Stimulated activated CD4-positive, alpha-beta T cell treated with anti-CD3 and anti-CD28 coated beads, Interleukin-4, amount 100 ng/mL, for 4 hours (primary cell): ENCODE results near the gene PDE10A.
"Not testable (repeated sequence)": the region's sequence is repeated elsewhere in the genome, so short reads cannot be mapped to it uniquely, and the experiment has no call there.

Experiments used
- DNase-seq, 2 experiments: peaks; one replicate each; pipeline ENCODE4 v3.0.0-alpha.2; 2020

Gene PDE10A

GRCh38 chr6:165519316-165519715, 143.7 kb downstream of the PDE10A start:
- DNase-seq, result no peak

- DNase-seq, result no peak
Observed at GRCh38 chr6:165515963-165516624, 146.9 kb downstream of the PDE10A start.

DNA sequence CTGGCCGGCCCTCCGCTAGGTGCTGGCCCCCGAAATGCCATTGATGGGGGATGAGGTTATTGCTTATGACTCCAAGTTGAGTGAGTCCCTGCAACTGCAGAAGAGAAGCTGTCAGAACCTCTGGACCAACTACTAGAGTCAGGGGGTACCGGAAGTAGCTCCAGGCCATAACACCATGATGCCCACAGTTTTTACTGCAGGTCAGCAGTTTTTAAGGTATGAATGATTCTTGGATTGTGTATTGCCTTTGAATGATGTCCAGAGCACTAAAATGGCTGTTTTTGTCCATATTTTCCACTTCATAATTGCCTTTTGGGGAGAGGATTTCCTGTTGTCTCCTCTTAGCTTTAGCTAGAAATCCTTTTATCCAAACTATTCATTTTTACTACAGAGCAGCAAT, 148.4 kb downstream of the PDE10A start:
- DNase-seq, result no peak

GRCh38 chr6:165511807-165512206, 151.2 kb downstream of the PDE10A start:
- no peak for DNase-seq

DNA sequence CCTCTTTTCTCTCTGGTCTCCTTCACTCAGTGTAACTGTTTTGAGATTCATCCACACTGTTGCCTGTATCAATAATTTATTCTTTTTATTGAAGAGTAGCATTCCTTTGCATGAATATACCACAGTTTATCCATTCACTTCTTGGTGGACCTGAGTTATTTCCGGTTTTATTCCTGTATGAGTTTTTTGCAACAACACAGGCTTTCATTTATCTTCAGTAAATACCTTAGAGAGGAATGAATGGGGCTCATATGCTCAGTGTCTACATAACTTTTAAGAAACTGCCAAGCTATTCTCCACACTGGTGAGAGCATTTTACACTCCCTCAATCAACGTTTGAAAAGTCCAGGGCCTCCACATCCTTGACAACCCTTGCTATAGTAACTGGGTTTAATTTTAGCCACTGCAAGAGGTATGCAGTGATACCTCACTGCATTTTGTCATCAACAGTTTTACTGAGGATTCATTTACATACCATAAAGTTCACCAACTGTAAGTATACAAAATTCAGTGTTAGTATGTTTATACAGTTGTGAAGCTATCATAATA, 154.6 kb downstream of the PDE10A start:
- DNase-seq, result no peak

DNA sequence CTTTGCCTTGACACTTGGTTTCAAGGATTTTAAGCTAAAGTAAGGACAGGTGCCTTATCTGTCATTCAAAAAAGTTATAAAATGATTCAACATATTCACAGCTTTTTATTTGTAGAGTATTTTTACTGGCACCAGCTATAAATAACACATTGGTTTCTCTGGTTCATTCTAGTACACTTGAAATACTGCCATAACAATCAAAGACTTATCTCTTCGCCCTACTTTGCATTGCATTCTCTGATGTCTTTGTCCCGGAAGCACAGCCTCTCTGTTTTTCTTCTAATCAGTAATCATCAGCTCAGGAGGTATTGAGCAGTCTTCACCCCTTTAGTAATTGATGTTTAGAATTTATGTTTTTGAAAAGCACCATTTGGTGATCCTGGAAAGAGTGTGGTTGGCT, 156.4 kb downstream of the PDE10A start:
- no peak for DNase-seq

- not testable (repeated sequence) for DNase-seq
Observed at GRCh38 chr6:165500214-165500907, 162.7 kb downstream of the PDE10A start.

- no peak for DNase-seq
Observed at GRCh38 chr6:165497472-165497871, 165.6 kb downstream of the PDE10A start.

GRCh38 chr6:165488624-165489295, 174.3 kb downstream of the PDE10A start:
- no peak for DNase-seq

- DNase-seq, result no peak
Observed at GRCh38 chr6:165487950-165488349, 175.1 kb downstream of the PDE10A start.

GRCh38 chr6:165487347-165487746, 175.7 kb downstream of the PDE10A start:
- DNase-seq, result no peak

- no peak for DNase-seq
Observed at GRCh38 chr6:165486183-165487137, 176.6 kb downstream of the PDE10A start.

DNA sequence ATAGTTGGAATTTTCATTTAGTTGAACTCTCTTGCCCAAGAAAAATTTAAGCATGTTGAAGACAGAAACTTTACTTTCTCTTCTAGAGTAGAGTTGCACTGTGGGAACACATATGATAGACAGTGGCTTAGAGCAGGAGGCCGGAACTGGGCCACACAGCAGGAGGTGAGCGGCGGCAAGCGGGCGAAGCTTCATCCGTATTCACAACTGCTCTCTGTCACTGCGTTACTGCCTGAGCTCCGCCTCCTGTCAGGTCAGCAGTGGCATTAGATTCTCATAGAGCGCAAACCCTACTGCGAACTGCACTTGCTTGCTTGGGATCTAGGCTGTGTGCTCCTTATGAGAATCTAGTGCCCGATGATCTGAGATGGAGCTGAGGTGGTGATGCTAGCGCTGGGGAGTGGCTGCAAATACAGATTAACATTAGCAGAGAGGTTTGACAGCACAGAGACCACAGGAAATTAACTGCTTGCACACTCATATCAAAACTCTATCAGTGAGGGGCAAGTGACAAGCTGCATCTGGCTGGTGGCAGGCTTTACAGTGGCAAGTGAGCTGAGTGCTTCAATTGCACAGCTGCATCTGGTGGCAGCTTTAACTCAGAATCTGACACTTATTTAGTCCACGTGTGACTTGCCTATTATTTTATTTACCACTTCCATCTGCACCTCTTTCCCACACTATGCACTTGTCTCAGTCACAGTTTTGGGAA, 178.7 kb downstream of the PDE10A start:
- DNase-seq, result no peak

DNA sequence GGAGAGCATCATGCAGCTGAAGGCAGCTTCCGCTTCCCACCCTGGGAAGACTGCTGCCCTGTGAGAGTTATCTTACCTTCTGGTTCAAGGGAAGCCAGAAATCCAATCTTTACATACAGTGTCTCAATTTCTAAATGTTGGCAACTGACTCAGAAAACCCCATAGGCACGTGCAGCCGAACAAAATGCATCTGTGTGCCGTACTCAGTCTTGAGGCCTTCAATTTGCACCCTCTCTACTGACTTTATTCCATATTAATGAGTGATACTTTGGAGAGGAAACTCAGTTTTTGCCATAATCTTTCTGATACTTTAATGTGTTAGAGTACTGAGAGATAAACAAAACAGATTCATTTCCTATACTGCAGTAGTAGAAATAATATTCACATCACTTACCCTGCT, 181.1 kb downstream of the PDE10A start:
- DNase-seq, result no peak

DNA sequence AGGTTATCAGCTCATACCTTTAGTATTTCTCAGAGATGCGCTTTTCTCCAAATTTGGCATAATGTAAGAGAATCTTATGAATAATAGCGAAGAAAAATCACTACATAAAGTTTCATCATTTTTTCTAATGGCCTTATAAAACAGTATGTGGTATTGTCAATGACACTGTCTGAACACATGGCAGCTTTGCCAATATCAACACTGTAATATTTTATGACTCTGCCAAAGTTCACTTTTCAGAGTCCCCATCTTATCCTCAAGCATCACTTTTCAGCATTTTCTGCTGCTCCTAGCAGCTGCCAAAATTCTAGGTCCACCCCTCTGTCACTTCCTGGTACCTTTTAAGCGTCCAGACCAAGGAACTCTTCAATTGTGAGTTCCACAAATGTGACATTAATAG, 182.1 kb downstream of the PDE10A start:
- DNase-seq, result no peak

- DNase-seq, result no peak
Observed at GRCh38 chr6:165478581-165478980, 184.5 kb downstream of the PDE10A start.

DNA sequence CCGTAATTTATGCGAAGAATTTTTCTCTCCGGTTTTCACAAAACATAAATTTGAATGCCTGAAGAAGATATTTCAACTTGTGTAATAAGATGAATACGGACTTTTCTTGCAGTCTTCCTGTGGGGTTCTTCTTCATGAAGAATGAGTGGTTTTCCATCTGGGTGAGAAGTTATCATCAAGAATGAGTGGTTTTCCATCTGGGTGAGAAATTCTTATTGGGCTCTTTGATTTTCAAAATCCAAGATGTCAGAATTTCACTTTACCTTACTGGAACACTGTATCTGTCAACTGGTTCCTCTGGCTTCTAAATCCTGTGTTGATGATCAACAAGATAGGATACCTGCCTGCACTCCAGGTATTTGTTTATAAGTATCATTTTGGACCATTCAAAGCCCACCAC, 193.6 kb downstream of the PDE10A start:
- no peak for DNase-seq

DNA sequence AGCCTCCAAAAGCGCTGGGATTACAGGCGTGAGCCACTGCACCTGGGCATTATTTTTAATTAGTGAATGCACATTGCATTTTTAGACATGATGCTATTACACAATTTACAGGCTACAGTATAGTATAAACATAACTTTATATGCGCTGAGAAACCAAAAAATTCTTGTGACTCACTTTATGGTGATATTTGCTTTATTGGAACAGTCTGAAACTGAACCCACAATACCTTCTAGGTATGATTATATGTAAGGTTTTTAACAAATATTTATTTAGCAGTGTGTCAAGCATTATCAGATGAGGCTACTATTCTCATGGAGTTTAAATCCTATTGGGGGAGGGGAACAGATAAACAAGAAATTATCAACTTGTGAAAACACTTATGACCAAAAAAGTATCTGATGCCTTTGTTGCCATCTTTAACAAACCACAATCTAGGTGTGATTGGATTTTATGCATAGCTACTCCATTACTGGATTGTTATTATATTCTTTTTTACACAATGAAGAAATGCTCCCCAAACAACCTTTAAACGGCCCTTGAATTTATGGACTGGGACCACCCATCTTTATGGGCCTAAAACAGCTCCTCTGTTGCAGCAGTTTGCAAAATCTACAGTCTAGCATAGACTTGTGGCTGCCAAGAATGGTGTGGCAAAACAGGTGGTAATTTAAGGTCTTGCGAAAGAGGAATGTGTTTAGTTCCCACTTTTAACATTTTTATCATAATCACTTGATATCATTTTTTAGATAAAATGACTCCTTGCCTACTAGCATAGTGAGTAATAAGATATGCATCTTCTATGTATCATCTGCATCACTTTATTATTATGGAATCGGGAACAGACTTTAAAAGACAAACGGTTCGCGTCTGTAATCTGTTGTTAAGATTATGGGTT, 194.5 kb downstream of the PDE10A start:
- no peak for DNase-seq

DNA sequence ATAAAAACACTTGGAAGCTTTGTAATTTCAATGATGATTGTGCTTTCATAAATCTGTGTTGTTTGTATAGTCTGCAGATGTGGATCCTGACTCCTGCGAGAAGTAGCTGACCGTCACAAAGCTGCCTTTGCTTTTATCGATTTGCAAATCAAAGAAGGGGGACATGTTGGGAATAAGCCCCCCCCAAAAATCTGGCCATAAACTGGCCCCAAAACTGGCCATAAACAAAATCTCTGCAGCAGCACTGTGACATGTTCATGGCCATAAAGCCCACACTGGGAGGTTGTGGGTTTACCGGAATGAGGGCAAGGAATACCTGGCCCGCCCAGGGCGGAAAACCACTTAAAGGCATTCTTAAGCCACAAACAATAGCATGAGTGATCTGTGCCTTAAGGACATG, 199.5 kb downstream of the PDE10A start:
- not testable (repeated sequence) for DNase-seq

GRCh38 chr6:165459605-165460301, 203.3 kb downstream of the PDE10A start:
- DNase-seq, result not testable (repeated sequence)
